SK-N-SH treated with all-trans-retinoic acid at 6 μM for 48 hours (cell line): ENCODE data around the gene CLHC1.

Source experiments
- PATZ1 ChIP-seq: fragments of 250-450 bp; sonication (Bioruptor Pico); IDR thresholded peaks from 2 replicates; pipeline ENCODE4 v1.8.0; 2020; ENCODE audit warnings: mild to moderate bottlenecking, moderate library complexity, borderline replicate concordance
- ZFP3 ChIP-seq: fragments of 250-450 bp; sonication (Bioruptor Pico); IDR thresholded peaks from 2 replicates; pipeline ENCODE4 v1.5.0; 2020; ENCODE audit warnings: mild to moderate bottlenecking, moderate library complexity

- TF ChIP-seq ZFP3 (CRISPR knock-in tag) (no peak), PATZ1 (CRISPR knock-in tag) (no peak)
Measured at GRCh38 chr2:55232863-55233657, 967 bp upstream of the CLHC1 start.
